Breast epithelium (tissue), 4 donors: ENCODE measurements around the gene CXorf66. TPM values are rescaled to one million over a fixed set of nuclear protein-coding genes. Genes with fewer than 3 reads are reported as not detected.

ENCODE experiments used
- DNase-seq, 2 donors: peaks; one replicate each; pipeline ENCODE4 v3.0.0-alpha.2; 2019; ENCODE audit warnings: low spot score in 2 of 2
- H3K27ac ChIP-seq, 2 donors: fragments of 200-600 bp; sonication (generic) in 1 of 2; one replicate each; pipeline ENCODE4 v1.5.1; 2016 to 2019; ENCODE audit warnings: mild to moderate bottlenecking in 1 of 2
- H3K27me3 ChIP-seq, 2 donors: fragments of 200-600 bp; sonication (generic) in 1 of 2; one replicate each; pipeline versions ENCODE4 v1.5.1 to v1.6.0; 2017 to 2019; ENCODE audit warnings: control low read depth in 1 of 2, mild to moderate bottlenecking in 1 of 2
- H3K36me3 ChIP-seq: fragments of 200-600 bp; one replicate; pipeline ENCODE4 v1.5.1; 2019
- H3K4me1 ChIP-seq, 2 donors: fragments of 200-600 bp; sonication (generic); one replicate each; pipeline ENCODE4 v1.5.1; 2016 to 2019; ENCODE audit warnings: control low read depth in 1 of 2
- H3K4me3 ChIP-seq, 3 donors: fragments of 200-600 bp; sonication (generic); 1 replicate in 2 of 3; 2 replicates in 1 of 3; pipeline ENCODE4 v1.5.1; 2016 to 2019; ENCODE audit warnings: mild to moderate bottlenecking in 3 of 3, moderate library complexity in 2 of 3
- H3K9me3 ChIP-seq, 2 donors: fragments of 200-600 bp; sonication (generic) in 1 of 2; one replicate each; pipeline ENCODE4 v1.5.1; 2016 to 2019; ENCODE audit warnings: control low read depth in 1 of 2
- CTCF ChIP-seq, 3 donors: fragments of 450-650 bp; IDR thresholded peaks; one replicate each; pipeline ENCODE4 v1.5.1; 2016 to 2017; ENCODE audit warnings: antibody characterized with exemption in 3 of 3, mild to moderate bottlenecking in 3 of 3, moderate library complexity in 3 of 3
- POLR2A ChIP-seq: fragments of 450-650 bp; IDR thresholded peaks from one replicate; pipeline ENCODE4 v1.6.1; 2016; ENCODE audit warnings: antibody characterized with exemption, mild to moderate bottlenecking, moderate library complexity
- POLR2AphosphoS5 ChIP-seq, 3 donors: sonication (generic); formaldehyde crosslinking; IDR thresholded peaks; one replicate each; pipeline ENCODE4 v1.6.1; 2017; ENCODE audit warnings: antibody characterized with exemption in 3 of 3
- intact Hi-C: fragments of 100-400 bp; cut with DNase I; formaldehyde crosslinking; loops from one replicate; pipeline ENCODE4 v1.15.1; 2023; ENCODE audit warnings: low total_unique reads
- total RNA-seq, 3 donors: library from RNA; depleted of rRNA; stranded (reverse); fragments of >200 nt; gene quantifications; one replicate each; pipeline ENCODE4 v1.1.0, GENCODE V29; 2016

CXorf66 gene
- total RNA-seq: not detected

GRCh38 chrX:139965421-139965820 lies at the start of gene CXorf66:
Gene CXorf66 (minus strand): TSS chrX:139965521. CDS start chrX:139965496, 25 bp downstream.
- no peak for TF ChIP-seq POLR2A
- no peak for TF ChIP-seq POLR2AphosphoS5 (IDR thresholded peaks at IDR 0.05)
- no peak for TF ChIP-seq CTCF (IDR thresholded peaks at IDR 0.05)
- no peak for DNase-seq
- Histone ChIP-seq H3K27me3 (peaks cover 0 to 20% of the 10 kb centered on the region in 2 donors), H3K27ac (no peak within 1 kb of the TSS), H3K4me1 (no peaks in the 10 kb centered on the region), H3K9me3 (peaks cover 0 to 6% of the 10 kb centered on the region in 2 donors), H3K4me3 (no peak within 1 kb of the TSS), H3K36me3 (no peaks in the 10 kb centered on the region)
- intact Hi-C loops: no loop called here

DNA sequence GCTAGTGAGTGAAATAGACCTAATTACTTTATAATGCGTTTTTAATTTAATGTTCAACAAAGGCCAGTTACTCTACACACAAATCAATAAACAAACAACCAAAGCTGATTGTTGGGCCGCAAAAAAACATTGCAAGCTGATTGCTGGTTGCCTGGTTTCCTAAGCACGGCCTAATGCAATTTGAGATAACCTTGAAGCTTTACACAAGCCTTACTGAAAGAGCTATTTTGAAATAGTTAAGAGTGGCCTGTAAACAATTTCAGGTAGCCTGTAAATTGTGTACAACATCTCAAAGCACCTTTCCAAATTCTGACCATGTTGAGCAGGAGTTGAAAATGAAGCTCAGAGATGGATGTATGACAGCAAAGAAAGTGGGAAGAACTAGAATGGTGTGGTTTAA lies 17.5 kb upstream of the CXorf66 start:
- intact Hi-C loops: no loop called here
- Histone ChIP-seq H3K27me3 (no peaks in the 10 kb centered on the region), H3K4me3 (no peak overlapping the region), H3K27ac (no peak overlapping the region), H3K4me1 (no peaks in the 10 kb centered on the region), H3K9me3 (no peaks in the 10 kb centered on the region), H3K36me3 (no peaks in the 10 kb centered on the region)
- no peak for DNase-seq
- TF ChIP-seq CTCF (IDR thresholded peaks at IDR 0.05) (no peak), POLR2A (no peak), POLR2AphosphoS5 (IDR thresholded peaks at IDR 0.05) (no peak)

GRCh38 chrX:139974471-139974870 lies 9.2 kb upstream of the CXorf66 start:
- Histone ChIP-seq H3K9me3 (peaks cover 0 to 8% of the 10 kb centered on the region in 2 donors), H3K27me3 (peaks cover 0 to 21% of the 10 kb centered on the region in 2 donors), H3K4me1 (no peaks in the 10 kb centered on the region), H3K27ac (no peak overlapping the region), H3K4me3 (no peak overlapping the region), H3K36me3 (no peaks in the 10 kb centered on the region)
- no peak for TF ChIP-seq POLR2AphosphoS5 (IDR thresholded peaks at IDR 0.05)
- TF ChIP-seq POLR2A: no peak
- intact Hi-C loops: no loop called here
- DNase-seq: no peak

GRCh38 chrX:139972629-139973624 lies 7.6 kb upstream of the CXorf66 start:
- intact Hi-C loops: no loop called here
- no peak overlapping the region for H3K27ac ChIP-seq
- peaks cover 0 to 30% of the 10 kb centered on the region in 2 donors for H3K27me3 ChIP-seq
- H3K4me3 ChIP-seq: no peak overlapping the region
- H3K4me1 ChIP-seq: no peaks in the 10 kb centered on the region
- H3K36me3 ChIP-seq: no peaks in the 10 kb centered on the region
- peaks cover 0 to 8% of the 10 kb centered on the region in 2 donors for H3K9me3 ChIP-seq
- no peak for TF ChIP-seq POLR2AphosphoS5 (IDR thresholded peaks at IDR 0.05)
- TF ChIP-seq POLR2A: no peak
- no peak for TF ChIP-seq CTCF (IDR thresholded peaks at IDR 0.05)
- DNase-seq: no peak

GRCh38 chrX:139972113-139972512 lies 6.8 kb upstream of the CXorf66 start:
- Histone ChIP-seq H3K4me3 (no peak overlapping the region), H3K27me3 (peaks cover 0 to 32% of the 10 kb centered on the region in 2 donors), H3K4me1 (no peaks in the 10 kb centered on the region), H3K36me3 (no peaks in the 10 kb centered on the region), H3K27ac (no peak overlapping the region), H3K9me3 (peaks cover 0 to 7% of the 10 kb centered on the region in 2 donors)
- TF ChIP-seq CTCF (IDR thresholded peaks at IDR 0.05) (no peak), POLR2A (no peak), POLR2AphosphoS5 (IDR thresholded peaks at IDR 0.05) (no peak)
- intact Hi-C loops: no loop called here
- no peak for DNase-seq
